GM12892 (cell line): ENCODE data around the gene RWDD4.

ENCODE experiments used
- POLR2A ChIP-seq: IDR thresholded peaks from 2 replicates; pipeline ENCODE4 v1.6.1; 2011; ENCODE audit warnings: low read depth, low read length, control low read depth
- POLR2AphosphoS5 ChIP-seq: IDR thresholded peaks from 2 replicates; pipeline ENCODE4 v1.6.1; 2011; ENCODE audit warnings: low read depth, low read length, control low read depth

DNA sequence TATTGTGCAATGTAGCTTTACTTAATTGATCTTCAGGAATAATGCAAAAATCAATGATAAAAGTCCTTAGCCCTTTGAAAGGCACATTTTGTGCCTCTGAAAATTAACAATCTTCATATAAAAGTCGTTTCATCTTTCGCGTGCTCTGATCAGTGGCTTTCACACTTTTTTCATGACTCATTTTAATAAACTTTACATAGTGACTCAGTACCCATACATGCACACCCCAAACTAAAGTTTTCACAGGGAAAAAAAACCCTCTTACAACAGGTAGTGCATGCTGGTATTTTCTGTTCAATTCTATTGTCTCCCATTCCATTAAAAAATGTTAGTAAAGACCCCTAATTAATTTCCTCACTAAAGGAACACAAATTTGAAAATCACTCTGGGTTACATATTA lies 21.5 kb downstream of the RWDD4 start:
- TF ChIP-seq POLR2AphosphoS5 (no peak), POLR2A (no peak)
